IMR-90 (cell line): Measurements from ENCODE around the gene SUGCT.

ENCODE experiments used
- FOS ChIP-seq: fragments of 150-350 bp; IDR thresholded peaks from 2 replicates; pipeline ENCODE4 v1.6.1; 2016; ENCODE audit warnings: low read depth, low read length
- MAFK ChIP-seq: IDR thresholded peaks from 2 replicates; pipeline ENCODE4 v1.6.1; 2012; ENCODE audit warnings: low read depth, low read length, improper control_type of control experiment
- MAZ ChIP-seq: IDR thresholded peaks from 2 replicates; pipeline ENCODE4 v1.6.1; 2012; ENCODE audit warnings: low read depth, mild to moderate bottlenecking, low read length, improper control_type of control experiment, moderate library complexity, borderline replicate concordance
- MXI1 ChIP-seq: IDR thresholded peaks from 2 replicates; pipeline ENCODE4 v1.6.1; 2012; ENCODE audit warnings: low read depth, mild to moderate bottlenecking, low read length, moderate library complexity, borderline replicate concordance
- POLR2A ChIP-seq: IDR thresholded peaks from 2 replicates; pipeline ENCODE4 v1.6.1; 2012; ENCODE audit warnings: mild to moderate bottlenecking, low read depth, low read length
- RFX5 ChIP-seq: IDR thresholded peaks from 2 replicates; pipeline ENCODE4 v1.8.0; 2012; ENCODE audit warnings: low read depth, mild to moderate bottlenecking, low read length, moderate library complexity
- SMC3 ChIP-seq: fragments of 150-350 bp; IDR thresholded peaks from 2 replicates; pipeline ENCODE4 v1.6.1; 2016; ENCODE audit warnings: low read depth, mild to moderate bottlenecking, antibody characterized with exemption, low read length, moderate library complexity
- TF ChIP-seq, protein P1 (sequence below): conservative IDR thresholded peaks from 2 replicates; pipeline ENCODE4 v1.5.1; 2012; ENCODE audit warnings: mild to moderate bottlenecking, low read depth, low read length, improper control_type of control experiment
- TF ChIP-seq, protein P2 (sequence below): fragments of 150-350 bp; IDR thresholded peaks from 2 replicates; pipeline ENCODE4 v1.6.1; 2017; ENCODE audit warnings: mild to moderate bottlenecking, antibody characterized with exemption, low read length, low read depth

DNA sequence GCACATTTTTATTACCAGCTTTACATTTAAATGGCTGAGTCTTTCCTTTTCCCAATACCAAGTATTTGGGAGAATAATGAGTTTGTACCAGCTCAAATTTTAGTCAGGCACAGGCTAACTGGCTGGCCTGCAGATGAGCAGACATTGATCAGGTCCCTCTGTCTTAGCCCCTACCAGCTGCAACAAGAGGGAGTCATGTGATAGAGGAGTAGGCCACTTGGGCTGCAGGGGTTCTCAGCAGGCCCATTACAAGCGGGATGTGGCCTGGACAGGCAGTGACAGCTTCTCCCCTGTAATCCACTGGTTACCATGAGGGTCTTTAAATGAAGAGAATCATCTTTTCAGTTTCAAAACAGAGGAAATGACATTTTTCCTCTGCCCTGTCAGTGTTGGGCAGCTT lies 283.6 kb downstream of the SUGCT start:
- TF ChIP-seq, protein P1, sequence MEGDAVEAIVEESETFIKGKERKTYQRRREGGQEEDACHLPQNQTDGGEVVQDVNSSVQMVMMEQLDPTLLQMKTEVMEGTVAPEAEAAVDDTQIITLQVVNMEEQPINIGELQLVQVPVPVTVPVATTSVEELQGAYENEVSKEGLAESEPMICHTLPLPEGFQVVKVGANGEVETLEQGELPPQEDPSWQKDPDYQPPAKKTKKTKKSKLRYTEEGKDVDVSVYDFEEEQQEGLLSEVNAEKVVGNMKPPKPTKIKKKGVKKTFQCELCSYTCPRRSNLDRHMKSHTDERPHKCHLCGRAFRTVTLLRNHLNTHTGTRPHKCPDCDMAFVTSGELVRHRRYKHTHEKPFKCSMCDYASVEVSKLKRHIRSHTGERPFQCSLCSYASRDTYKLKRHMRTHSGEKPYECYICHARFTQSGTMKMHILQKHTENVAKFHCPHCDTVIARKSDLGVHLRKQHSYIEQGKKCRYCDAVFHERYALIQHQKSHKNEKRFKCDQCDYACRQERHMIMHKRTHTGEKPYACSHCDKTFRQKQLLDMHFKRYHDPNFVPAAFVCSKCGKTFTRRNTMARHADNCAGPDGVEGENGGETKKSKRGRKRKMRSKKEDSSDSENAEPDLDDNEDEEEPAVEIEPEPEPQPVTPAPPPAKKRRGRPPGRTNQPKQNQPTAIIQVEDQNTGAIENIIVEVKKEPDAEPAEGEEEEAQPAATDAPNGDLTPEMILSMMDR: no peak
- TF ChIP-seq SMC3 (no peak), FOS (no peak), POLR2A (no peak), RFX5 (no peak), MXI1 (no peak), MAFK (no peak), MAZ (no peak)
- TF ChIP-seq, protein P2, sequence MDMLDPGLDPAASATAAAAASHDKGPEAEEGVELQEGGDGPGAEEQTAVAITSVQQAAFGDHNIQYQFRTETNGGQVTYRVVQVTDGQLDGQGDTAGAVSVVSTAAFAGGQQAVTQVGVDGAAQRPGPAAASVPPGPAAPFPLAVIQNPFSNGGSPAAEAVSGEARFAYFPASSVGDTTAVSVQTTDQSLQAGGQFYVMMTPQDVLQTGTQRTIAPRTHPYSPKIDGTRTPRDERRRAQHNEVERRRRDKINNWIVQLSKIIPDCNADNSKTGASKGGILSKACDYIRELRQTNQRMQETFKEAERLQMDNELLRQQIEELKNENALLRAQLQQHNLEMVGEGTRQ: no peak
